Body of pancreas (tissue), 4 donors: ENCODE data around the gene CPT2.
"Not testable (repeated sequence)": the region's sequence is repeated elsewhere in the genome, so short reads cannot be mapped to it uniquely, and the experiment has no call there.

Experiments
- POLR2A ChIP-seq, 3 donors: fragments of 450-650 bp; IDR thresholded peaks; one replicate each; pipeline ENCODE4 v1.6.1; 2016; ENCODE audit warnings: antibody characterized with exemption in 3 of 3, mild to moderate bottlenecking in 2 of 3
- TF ChIP-seq, protein P1 (sequence below), 7 experiments: fragments of 450-650 bp in 4 of 7; fragments of 200-600 bp in 3 of 7; sonication (generic) in 3 of 7; IDR thresholded peaks; one replicate each; pipeline ENCODE4 v1.5.1; 2016 to 2019; ENCODE audit warnings: antibody characterized with exemption in 7 of 7

DNA sequence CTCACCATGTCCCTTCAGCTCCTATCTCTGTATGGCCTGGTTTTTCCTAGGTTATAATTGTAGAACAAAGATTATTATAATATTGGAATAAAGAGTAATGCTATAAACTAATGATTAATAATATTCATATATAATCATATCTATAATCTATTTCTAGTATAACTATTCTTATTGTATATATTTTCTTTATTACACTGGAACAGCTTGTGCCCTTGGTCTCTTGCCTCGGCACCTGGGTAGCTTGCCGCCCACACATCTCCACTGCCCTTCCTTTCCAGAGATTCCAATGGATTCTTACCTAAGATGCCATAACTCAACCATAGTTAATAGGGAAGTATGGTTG is 10.7 kb upstream of the CPT2 start:
- not testable (repeated sequence) for TF ChIP-seq POLR2A (IDR thresholded peaks at IDR 0.05)
- TF ChIP-seq, protein P1, sequence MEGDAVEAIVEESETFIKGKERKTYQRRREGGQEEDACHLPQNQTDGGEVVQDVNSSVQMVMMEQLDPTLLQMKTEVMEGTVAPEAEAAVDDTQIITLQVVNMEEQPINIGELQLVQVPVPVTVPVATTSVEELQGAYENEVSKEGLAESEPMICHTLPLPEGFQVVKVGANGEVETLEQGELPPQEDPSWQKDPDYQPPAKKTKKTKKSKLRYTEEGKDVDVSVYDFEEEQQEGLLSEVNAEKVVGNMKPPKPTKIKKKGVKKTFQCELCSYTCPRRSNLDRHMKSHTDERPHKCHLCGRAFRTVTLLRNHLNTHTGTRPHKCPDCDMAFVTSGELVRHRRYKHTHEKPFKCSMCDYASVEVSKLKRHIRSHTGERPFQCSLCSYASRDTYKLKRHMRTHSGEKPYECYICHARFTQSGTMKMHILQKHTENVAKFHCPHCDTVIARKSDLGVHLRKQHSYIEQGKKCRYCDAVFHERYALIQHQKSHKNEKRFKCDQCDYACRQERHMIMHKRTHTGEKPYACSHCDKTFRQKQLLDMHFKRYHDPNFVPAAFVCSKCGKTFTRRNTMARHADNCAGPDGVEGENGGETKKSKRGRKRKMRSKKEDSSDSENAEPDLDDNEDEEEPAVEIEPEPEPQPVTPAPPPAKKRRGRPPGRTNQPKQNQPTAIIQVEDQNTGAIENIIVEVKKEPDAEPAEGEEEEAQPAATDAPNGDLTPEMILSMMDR (IDR thresholded peaks at IDR 0.05): peak in 1 of 7 experiments; percentile 3
